ENCODE results near the gene EIF3F.

- TF ChIP-seq ZNF8 (CRISPR knock-in tag; IDR thresholded peaks at IDR 0.05) (no peak), TSHZ2 (CRISPR knock-in tag; IDR thresholded peaks at IDR 0.05) (no peak), CREB5 (CRISPR knock-in tag; IDR thresholded peaks at IDR 0.05; ENCODE audit: low read depth) (no peak), ZFP30 (CRISPR knock-in tag; IDR thresholded peaks at IDR 0.05) (no peak), BACH2 (CRISPR knock-in tag; IDR thresholded peaks at IDR 0.05; ENCODE audit: borderline replicate concordance) (no peak), ARNTL (CRISPR knock-in tag; IDR thresholded peaks at IDR 0.05; ENCODE audit: borderline replicate concordance, low read depth) (no peak)
These were observed 31.9 kb upstream of the EIF3F start for GRCh38 chr11:7955191-7955590.
